GM19438 (cell line): ENCODE measurements around the gene CSN1S1.

Experiments
- ATAC-seq: cut with Tn5 transposase; IDR thresholded peaks from one replicate; pipeline ENCODE4 v1.9.1; 2021; ENCODE audit warnings: low read depth; ENCODE audit not compliant: unreplicated experiment

The CSN1S1 gene

DNA sequence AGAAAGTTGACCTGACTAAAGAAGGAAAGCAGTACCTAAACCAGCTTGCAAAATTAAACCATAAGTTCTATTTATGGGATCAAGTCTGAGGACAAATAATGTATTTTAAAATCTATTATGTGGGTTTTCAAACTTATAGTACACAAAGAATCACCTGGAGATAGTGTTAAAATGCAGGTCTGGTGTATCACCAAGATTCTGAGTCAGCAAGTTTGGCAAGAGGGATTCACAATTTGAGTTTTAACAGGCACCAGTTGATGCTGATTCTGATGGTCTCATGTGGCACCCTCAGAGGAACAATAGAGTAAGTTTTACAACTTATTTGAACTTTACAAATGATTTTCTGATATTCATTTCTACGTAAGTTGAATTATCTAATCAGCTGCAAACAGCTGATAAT, 55.8 kb downstream of the CSN1S1 start:
- no peak for ATAC-seq

DNA sequence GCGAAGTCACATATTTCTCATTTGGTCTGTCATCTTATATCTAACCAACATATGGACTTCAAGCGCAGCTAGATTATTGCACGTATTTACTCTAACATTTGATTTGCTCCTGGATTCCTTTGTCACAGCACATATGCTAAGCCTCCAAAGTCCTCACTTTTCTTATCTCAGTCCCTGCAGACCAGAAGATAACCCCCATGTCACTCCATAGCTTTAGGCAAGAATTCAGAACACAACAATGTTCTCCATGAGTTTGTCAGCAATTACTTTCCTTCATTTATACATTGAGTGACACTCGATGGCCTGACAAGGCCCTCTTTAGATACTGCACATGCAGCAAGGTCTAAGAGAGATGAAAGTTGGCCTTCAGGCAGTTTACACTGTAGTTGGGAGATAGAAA, 60.1 kb downstream of the CSN1S1 start:
- ATAC-seq: no peak

GRCh38 chr4:69994782-69995181, 63.9 kb downstream of the CSN1S1 start:
- ATAC-seq: no peak

GRCh38 chr4:69995526-69996016, 64.7 kb downstream of the CSN1S1 start, which contains the start of gene STATH:
STATH (plus strand) TSS chr4:69995966; CDS start chr4:69998438, 2,472 bp downstream.
- no peak for ATAC-seq
